ENCODE data around the gene BRAF.

Gene BRAF

GRCh38 chr7:140691376-140692045 is 233.2 kb downstream of the BRAF start:
- H3K36me3 Mint-ChIP-seq, result peaks cover 20% of the 10 kb centered on the region
- H3K9me3 Mint-ChIP-seq, result no peaks in the 10 kb centered on the region
- no peak overlapping the region for H3K27ac Mint-ChIP-seq
- no peak for DNase-seq
- no peaks in the 10 kb centered on the region for H3K27me3 Mint-ChIP-seq
- H3K4me1 Mint-ChIP-seq, result peaks cover 11% of the 10 kb centered on the region
- CTCF ChIA-PET, result no interaction called here
- H3K4me3 Mint-ChIP-seq, result no peak overlapping the region

- Mint-ChIP-seq H3K27ac (no peak overlapping the region), H3K9me3 (no peaks in the 10 kb centered on the region), H3K4me3 (no peak overlapping the region), H3K36me3 (peaks cover 23% of the 10 kb centered on the region), H3K27me3 (no peaks in the 10 kb centered on the region), H3K4me1 (peaks cover 3% of the 10 kb centered on the region)
- DNase-seq, result no peak
- CTCF ChIA-PET, result no interaction called here
Observed at GRCh38 chr7:140689199-140690152, 235.3 kb downstream of the BRAF start.

DNA sequence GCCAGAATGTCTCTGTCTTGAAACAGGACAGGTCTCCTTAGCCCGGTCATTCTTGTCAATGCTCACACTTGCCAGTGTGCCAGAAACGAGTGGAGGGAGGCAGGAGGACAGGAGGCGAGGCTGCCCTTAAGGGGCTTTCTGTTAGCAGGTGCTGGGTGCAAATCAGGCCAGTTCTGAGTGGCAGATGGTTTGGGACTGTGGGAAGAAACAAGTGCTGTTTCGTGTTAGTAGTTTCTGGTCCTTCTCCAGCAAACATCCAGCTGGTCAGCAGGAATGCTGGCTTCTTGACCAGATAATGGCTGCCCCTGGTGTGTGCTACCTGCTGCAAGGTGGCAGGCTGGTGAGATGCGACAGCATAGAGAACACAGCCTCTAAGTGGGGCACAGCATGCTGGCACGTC is 236.4 kb downstream of the BRAF start:
- no peak for DNase-seq
- H3K4me1 Mint-ChIP-seq, result peaks cover 3% of the 10 kb centered on the region
- H3K36me3 Mint-ChIP-seq, result peaks cover 27% of the 10 kb centered on the region
- H3K27me3 Mint-ChIP-seq, result no peaks in the 10 kb centered on the region
- CTCF ChIA-PET, result no interaction called here
- no peaks in the 10 kb centered on the region for H3K9me3 Mint-ChIP-seq
- H3K27ac Mint-ChIP-seq, result no peak overlapping the region
- no peak overlapping the region for H3K4me3 Mint-ChIP-seq

GRCh38 chr7:140686921-140687320 is 237.8 kb downstream of the BRAF start:
- Mint-ChIP-seq H3K27ac (no peak overlapping the region), H3K4me3 (no peak overlapping the region), H3K36me3 (peaks cover 27% of the 10 kb centered on the region), H3K9me3 (no peaks in the 10 kb centered on the region), H3K4me1 (peaks cover under 1% of the 10 kb centered on the region), H3K27me3 (no peaks in the 10 kb centered on the region)
- no peak for DNase-seq
- CTCF ChIA-PET, result no interaction called here

DNA sequence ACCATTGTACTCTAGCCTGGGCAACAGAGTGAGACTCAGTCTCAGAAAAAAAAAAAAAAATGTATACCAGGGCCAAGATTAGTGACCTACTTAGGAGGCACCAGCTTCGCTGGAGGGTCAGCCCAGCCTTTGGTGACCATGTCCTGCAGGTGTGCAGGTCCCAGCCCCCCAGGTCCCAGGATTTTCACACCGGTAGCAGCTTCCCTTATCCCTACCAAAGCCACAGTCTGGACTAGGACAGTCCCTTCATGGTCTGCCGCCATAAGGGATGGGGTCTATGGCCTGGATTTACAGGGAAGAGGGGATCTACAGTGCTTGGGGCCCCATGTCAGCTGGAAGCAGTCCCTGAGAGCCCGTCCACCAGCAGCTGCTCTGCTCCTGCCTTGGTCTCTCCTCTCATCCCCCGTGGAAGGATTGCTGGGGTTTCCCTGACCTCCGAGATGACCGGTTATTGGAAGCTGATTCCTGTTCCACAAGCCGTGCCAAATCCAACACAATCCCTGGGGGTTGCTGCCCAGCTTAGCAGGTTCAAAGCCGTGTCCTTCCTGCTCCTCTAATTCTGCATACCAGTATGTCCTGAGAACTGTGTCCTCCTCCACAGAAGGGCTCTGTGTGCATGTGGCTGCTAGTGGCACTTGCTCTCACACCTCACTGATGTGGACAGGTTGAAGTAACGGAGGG is 239.2 kb downstream of the BRAF start:
- no peaks in the 10 kb centered on the region for H3K27me3 Mint-ChIP-seq
- CTCF ChIA-PET, result interaction anchor here (0.9 to 1.7 kb wide), 2 partner anchors 9 to 10 kb away, joined by 3 to 7 read pairs; no protein-coding TSS in a partner anchor
- no peak overlapping the region for H3K4me3 Mint-ChIP-seq
- no peaks in the 10 kb centered on the region for H3K4me1 Mint-ChIP-seq
- no peak overlapping the region for H3K27ac Mint-ChIP-seq
- H3K9me3 Mint-ChIP-seq, result no peaks in the 10 kb centered on the region
- no peak for DNase-seq
- H3K36me3 Mint-ChIP-seq, result peaks cover 26% of the 10 kb centered on the region

DNA sequence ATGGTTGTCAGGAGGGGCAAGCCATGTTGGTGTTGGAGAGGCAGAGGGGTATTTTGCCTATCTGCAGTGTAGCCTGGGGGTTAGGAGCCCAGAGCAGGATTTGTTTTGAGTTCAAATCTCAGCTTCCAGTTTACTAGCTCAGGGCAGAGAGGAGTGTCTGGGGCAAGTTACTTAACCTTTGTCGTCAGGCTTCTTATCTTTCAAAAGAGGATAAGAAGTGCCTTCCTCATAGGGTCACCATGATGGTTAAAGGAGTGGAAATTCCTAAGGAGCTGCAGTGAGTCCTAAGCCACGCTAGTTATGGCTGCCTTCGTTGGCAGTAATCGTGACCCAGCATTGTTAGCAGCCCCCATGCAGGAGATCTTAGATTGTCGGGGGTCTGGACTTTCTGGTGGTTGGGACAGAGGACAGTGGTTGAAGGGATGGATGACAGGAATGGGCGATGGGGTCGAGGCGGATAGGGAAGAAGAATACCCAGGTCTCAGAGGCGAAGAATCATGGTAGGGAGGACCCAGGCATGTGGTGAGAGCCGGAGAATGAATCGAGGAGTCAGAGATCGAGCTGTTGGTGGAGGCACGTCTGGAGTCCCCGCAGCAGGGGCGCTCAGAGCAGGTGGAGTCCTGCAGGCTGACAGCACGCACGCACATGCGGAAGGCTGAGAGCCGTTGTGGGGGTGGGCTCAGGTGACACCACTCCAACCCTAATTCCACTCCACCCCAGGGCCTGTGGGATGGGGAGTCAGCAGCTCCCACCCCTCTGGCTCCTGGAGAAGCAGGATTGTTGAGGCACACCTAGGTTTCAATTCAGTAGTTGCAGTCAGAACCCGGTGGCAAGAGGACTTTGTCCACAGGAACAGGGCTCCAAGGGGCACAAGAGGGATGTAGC is 240.4 kb downstream of the BRAF start:
- no peak overlapping the region for H3K4me3 Mint-ChIP-seq

GRCh38 chr7:140683657-140684056 is 241.1 kb downstream of the BRAF start:
- no peak for DNase-seq
- CTCF ChIA-PET, result no interaction called here
- no peak overlapping the region for H3K27ac Mint-ChIP-seq
- H3K9me3 Mint-ChIP-seq, result no peaks in the 10 kb centered on the region
- H3K4me1 Mint-ChIP-seq, result no peaks in the 10 kb centered on the region
- no peak overlapping the region for H3K4me3 Mint-ChIP-seq
- no peaks in the 10 kb centered on the region for H3K27me3 Mint-ChIP-seq
- H3K36me3 Mint-ChIP-seq, result peaks cover 34% of the 10 kb centered on the region

More for the DNA sequence above, 240.4 kb downstream of the BRAF start:
- CTCF ChIA-PET, result no interaction called here
- H3K4me1 Mint-ChIP-seq, result no peaks in the 10 kb centered on the region
- H3K27ac Mint-ChIP-seq, result no peak overlapping the region
- H3K27me3 Mint-ChIP-seq, result no peaks in the 10 kb centered on the region
- no peak for DNase-seq
- peaks cover 32% of the 10 kb centered on the region for H3K36me3 Mint-ChIP-seq
- H3K9me3 Mint-ChIP-seq, result no peaks in the 10 kb centered on the region

GRCh38 chr7:140681766-140682165 is 243.0 kb downstream of the BRAF start:
- peaks cover 4% of the 10 kb centered on the region for H3K4me1 Mint-ChIP-seq
- CTCF ChIA-PET, result no interaction called here
- no peaks in the 10 kb centered on the region for H3K9me3 Mint-ChIP-seq
- H3K27me3 Mint-ChIP-seq, result no peaks in the 10 kb centered on the region
- DNase-seq, result no peak
- H3K4me3 Mint-ChIP-seq, result no peak overlapping the region
- H3K36me3 Mint-ChIP-seq, result peaks cover 40% of the 10 kb centered on the region
- no peak overlapping the region for H3K27ac Mint-ChIP-seq

DNA sequence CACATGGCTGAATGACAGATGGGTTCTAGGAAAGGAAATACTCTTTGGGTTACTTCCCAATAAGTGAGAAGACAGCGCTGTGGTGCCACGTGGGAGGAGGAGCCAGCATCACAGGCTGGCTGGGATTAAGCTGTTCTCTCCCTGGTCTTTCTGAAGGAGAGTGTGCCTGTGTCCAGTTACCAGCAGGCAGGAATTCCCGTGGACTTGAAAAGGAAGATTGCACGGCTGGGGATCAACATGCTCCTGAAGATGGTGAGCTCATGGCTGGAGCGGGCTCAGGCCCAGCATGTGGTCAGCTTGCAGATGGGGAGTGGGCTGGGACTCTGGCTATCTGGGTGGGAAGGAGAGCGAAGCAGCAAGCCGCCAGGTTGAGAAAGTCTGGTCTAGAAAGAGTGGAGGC is 243.8 kb downstream of the BRAF start:
- H3K27me3 Mint-ChIP-seq, result no peaks in the 10 kb centered on the region
- H3K4me1 Mint-ChIP-seq, result peaks cover 11% of the 10 kb centered on the region
- CTCF ChIA-PET, result interaction anchor here (1.0 kb wide), 1 partner anchor 27 kb away, joined by 3 read pairs; no protein-coding TSS in a partner anchor
- no peak overlapping the region for H3K4me3 Mint-ChIP-seq
- no peak overlapping the region for H3K27ac Mint-ChIP-seq
- peaks cover 44% of the 10 kb centered on the region for H3K36me3 Mint-ChIP-seq
- no peak for DNase-seq
- H3K9me3 Mint-ChIP-seq, result no peaks in the 10 kb centered on the region

DNA sequence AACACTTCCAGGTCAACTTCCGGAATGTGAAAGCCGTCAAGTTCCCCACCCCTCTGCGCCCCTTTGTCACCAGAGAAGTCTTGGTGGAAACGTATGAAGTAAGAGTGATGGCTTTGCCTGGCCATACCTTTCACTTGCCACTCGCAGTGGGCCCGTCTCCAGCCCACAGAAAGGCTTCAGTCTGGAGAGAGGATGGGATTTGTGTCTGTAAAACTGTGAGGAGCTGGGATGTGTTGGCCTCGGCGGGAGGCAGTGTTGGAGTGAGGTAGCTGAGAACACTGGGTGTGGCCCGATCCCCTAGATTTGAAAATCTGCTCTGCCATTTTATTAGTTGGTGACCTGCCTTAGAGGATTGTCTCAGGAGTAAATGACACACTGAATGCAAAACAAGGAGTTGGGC is 245.5 kb downstream of the BRAF start:
- no peak for DNase-seq
- Mint-ChIP-seq H3K4me1 (peaks cover 28% of the 10 kb centered on the region), H3K9me3 (no peaks in the 10 kb centered on the region), H3K4me3 (no peak overlapping the region), H3K36me3 (peaks cover 41% of the 10 kb centered on the region), H3K27ac (no peak overlapping the region), H3K27me3 (no peaks in the 10 kb centered on the region)
- CTCF ChIA-PET, result no interaction called here

DNA sequence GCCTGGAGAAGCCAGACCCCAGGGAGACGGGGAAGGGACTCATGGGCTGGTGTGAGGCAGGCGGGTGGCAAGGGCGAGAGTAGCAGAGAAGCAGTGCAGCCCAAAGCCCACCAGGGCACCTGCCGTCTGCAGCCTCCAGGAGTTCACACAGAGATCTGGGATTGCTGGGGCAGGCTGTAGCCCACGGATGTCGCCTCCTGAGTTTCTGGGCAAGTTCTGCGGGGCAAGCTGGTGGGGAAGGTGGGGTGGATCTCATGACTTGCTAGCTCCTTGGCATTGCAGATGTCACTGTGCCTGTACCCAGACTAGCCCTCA is 246.0 kb downstream of the BRAF start:
- Mint-ChIP-seq H3K27me3 (no peaks in the 10 kb centered on the region), H3K4me3 (no peak overlapping the region), H3K27ac (no peak overlapping the region), H3K36me3 (peaks cover 39% of the 10 kb centered on the region), H3K9me3 (no peaks in the 10 kb centered on the region), H3K4me1 (peaks cover 32% of the 10 kb centered on the region)
- CTCF ChIA-PET, result no interaction called here
- no peak for DNase-seq

- peaks cover 36% of the 10 kb centered on the region for H3K4me1 Mint-ChIP-seq
- DNase-seq, result no peak
- no peak overlapping the region for H3K27ac Mint-ChIP-seq
- H3K27me3 Mint-ChIP-seq, result no peaks in the 10 kb centered on the region
- no peak overlapping the region for H3K4me3 Mint-ChIP-seq
- H3K36me3 Mint-ChIP-seq, result peaks cover 39% of the 10 kb centered on the region
- H3K9me3 Mint-ChIP-seq, result no peaks in the 10 kb centered on the region
- CTCF ChIA-PET, result no interaction called here
Observed at GRCh38 chr7:140678081-140678815, 246.5 kb downstream of the BRAF start.

DNA sequence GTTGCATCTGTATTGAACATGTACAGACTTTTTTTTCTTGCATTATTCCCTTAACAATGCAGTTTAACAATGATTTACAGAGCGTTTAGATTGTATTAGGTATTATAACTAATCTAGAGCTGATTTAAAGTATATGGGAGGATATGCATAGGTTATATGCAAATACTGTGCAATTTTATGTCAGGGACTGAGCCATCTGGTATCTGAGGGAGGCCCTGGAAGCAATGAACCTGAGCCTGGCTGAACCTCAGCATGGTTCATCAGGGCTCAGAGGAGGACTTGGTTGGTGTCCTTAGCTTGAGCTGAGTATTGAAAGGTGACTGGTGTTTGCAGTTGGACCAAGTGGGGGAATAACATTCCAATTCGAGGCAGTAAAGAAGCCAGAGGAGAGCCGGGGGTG is 247.2 kb downstream of the BRAF start:
- CTCF ChIA-PET, result interaction anchor here (1.3 kb wide), 1 partner anchor 9 kb away, joined by 3 read pairs; no protein-coding TSS in a partner anchor
- DNase-seq, result no peak
- H3K27ac Mint-ChIP-seq, result no peak overlapping the region
- H3K9me3 Mint-ChIP-seq, result no peaks in the 10 kb centered on the region
- peaks cover 36% of the 10 kb centered on the region for H3K4me1 Mint-ChIP-seq
- no peak overlapping the region for H3K4me3 Mint-ChIP-seq
- no peaks in the 10 kb centered on the region for H3K27me3 Mint-ChIP-seq
- peaks cover 39% of the 10 kb centered on the region for H3K36me3 Mint-ChIP-seq
